GM12872 (cell line): ENCODE data around the gene PLAC8.

Experiments
- CTCF ChIP-seq: IDR thresholded peaks from 3 replicates; pipeline ENCODE4 v1.5.1; 2011; ENCODE audit warnings: low read depth, mild to moderate bottlenecking, low read length, moderate library complexity; ENCODE audit not compliant: insufficient read depth

PLAC8 gene

DNA sequence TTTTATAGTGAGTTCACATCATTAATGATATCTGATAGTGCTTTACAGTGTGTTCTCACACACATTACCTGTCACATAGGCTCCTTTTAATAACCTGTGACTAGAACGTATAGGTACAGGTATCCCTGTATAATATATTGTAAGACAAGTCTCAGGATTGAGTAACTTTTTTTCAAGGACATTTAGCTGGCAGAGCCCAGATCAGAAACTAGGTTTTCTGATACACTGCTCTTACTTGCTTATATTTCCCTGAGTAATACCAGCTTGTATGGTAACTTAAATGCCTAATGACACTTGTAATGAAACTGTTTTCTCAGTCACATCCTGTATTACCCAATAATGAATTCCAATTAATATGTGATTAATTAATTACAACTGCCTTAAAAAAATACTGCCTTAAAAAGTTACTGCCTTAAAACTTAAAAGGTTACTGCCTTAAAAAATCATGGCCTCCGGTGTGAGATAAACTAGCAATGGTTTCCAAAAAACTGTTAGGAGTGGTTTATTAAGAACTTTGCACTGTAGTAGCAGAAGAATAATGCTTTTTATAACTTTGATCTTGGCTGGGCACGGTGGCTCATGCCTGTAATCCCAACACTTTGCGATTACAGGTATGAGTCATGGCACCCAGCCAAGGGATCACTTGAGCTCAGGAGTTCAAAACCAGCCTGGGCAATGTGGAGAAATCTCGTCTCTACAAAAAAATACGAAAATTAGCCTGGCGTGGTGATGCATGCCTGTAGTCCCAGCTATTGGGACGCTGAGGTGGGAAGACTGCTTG is 67.6 kb downstream of the PLAC8 start:
- TF ChIP-seq CTCF = no peak

DNA sequence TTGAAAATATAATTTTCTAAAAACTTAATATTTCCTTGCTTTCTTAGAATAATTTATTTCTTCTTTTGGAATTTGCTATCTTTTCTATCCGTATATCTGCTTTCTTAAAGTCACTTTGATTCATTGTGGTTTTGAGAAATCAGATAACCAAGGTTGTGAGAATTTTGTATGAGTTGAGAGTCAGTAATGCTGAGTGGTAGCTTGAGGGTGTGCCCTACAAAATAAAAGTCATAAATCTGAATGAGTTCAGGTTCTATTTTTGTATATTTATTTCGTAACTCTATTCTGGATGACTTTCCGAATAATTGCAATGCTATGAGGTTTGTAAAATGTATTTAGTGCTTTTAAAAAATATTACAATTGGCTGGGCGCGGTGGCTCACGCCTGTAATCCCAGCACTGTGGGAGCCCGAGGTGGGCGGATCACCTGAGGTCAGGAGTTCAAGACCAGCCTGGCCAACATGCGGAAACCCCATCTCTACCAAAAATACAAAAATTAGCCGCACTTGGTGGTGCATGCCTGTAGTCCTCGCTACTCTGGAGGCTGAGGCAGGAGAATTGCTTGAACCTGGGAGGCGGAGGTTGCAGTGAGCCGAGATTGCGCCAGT is 70.6 kb downstream of the PLAC8 start:
- no peak for TF ChIP-seq CTCF

DNA sequence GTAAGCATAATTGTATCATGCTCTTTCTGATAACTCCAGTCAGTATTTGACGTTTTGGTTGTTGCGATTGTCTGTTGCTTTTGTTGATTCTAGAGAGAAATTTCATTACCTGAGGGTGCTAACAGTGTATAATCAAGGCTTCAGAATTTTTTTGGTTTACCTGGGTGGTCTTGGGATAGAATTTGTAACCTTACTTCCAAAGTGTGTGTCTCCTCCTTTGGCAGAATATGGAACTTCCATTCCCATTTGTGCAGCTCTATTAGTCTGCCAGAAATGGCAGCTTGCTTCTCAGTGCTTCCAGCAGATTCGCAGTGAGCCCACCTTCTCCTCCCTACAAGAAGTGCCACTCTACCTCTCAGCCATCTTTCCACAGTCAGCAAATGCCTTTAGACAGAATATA is 74.3 kb downstream of the PLAC8 start:
- TF ChIP-seq CTCF = no peak
